K562 (cell line): ENCODE results near the gene CPEB1. TPM values are rescaled to one million over a fixed set of nuclear protein-coding genes. Genes with fewer than 3 reads are reported as not detected.

ENCODE experiments used
- BCL6 ChIP-seq: fragments of 250-450 bp; sonication (Bioruptor Pico); IDR thresholded peaks from 2 replicates; pipeline ENCODE4 v1.4.0; 2020
- CBX2 ChIP-seq: fragments of 200-600 bp; sonication (generic); IDR thresholded peaks from one replicate; pipeline ENCODE4 v1.6.1; 2012; ENCODE audit warnings: mild to moderate bottlenecking, low read length, inconsistent platforms; ENCODE audit not compliant: insufficient read depth, poor library complexity, severe bottlenecking
- NCOA1 ChIP-seq: fragments of 450-650 bp; IDR thresholded peaks from 2 replicates; pipeline ENCODE4 v1.6.1; 2016; ENCODE audit warnings: low read depth
- NFYB ChIP-seq: IDR thresholded peaks from 2 replicates; pipeline ENCODE4 v1.6.1; 2011; ENCODE audit warnings: mild to moderate bottlenecking, moderate library complexity; ENCODE audit not compliant: insufficient read length; ENCODE audit errors: extremely low read depth
- SRF ChIP-seq, 2 experiments: fragments of 250-450, 450-650 bp in 1 of 2; sonication (Bioruptor Pico) in 1 of 2; sonication (generic) in 1 of 2; formaldehyde crosslinking; IDR thresholded peaks; 2 replicates each; pipeline versions ENCODE4 v1.5.0 to v1.5.1; 2020 to 2022; ENCODE audit warnings: mild to moderate bottlenecking in 1 of 2, missing genetic modification reagents in 1 of 2
- TEAD1 ChIP-seq, 2 experiments: fragments of 450-650 bp in 1 of 2; sonication (generic) in 1 of 2; formaldehyde crosslinking; IDR thresholded peaks; 2 replicates each; pipeline versions ENCODE4 v1.4.0 to v1.8.0; 2020 to 2022; ENCODE audit warnings: mild to moderate bottlenecking in 2 of 2, missing genetic modification reagents in 1 of 2
- TSC22D4 ChIP-seq: fragments of 450-650 bp; IDR thresholded peaks from 2 replicates; pipeline ENCODE4 v1.6.1; 2016; ENCODE audit warnings: missing genetic modification characterization, missing biosample characterization, control low read depth
- ZFP1 ChIP-seq: fragments of 450-650 bp; formaldehyde crosslinking; IDR thresholded peaks from 2 replicates; pipeline ENCODE4 v1.4.0; 2020; ENCODE audit warnings: mild to moderate bottlenecking, mixed read lengths
- ZNF764 ChIP-seq: fragments of 250-450 bp; sonication (Bioruptor Pico); IDR thresholded peaks from 2 replicates; pipeline ENCODE4 v1.4.0; 2020; ENCODE audit warnings: low read depth, mild to moderate bottlenecking, moderate library complexity
- polyA plus RNA-seq, 8 experiments: library from polyadenylated mRNA; depleted of rRNA in 4 of 8; stranded (reverse) in 5 of 8; unstranded in 3 of 8; fragments of >200 nt; fragmentation: Nextera tagmentation in 2 of 8; fragmentation: Illumina TruSeq in 1 of 8; extraction: Ambion mirVana in 2 of 8; extraction: Trizol in 1 of 8; gene quantifications; 2 replicates each; pipeline versions ENCODE4 v1.2.1 to v1.2.3, GENCODE V29; 2011 to 2014; ENCODE audit warnings: inconsistent platforms in 1 of 8, missing spikeins in 1 of 8
- total RNA-seq, 7 experiments: library from RNA; depleted of rRNA in 6 of 7; stranded (reverse); fragments of >200 nt in 6 of 7; fragmentation: Illumina TruSeq in 2 of 7; extraction: Trizol in 2 of 7; gene quantifications; 2 replicates each; pipeline versions ENCODE4 v1.2.1 to v1.2.3, GENCODE V29; 2011 to 2021; ENCODE audit warnings: low replicate concordance in 1 of 7
- TF ChIP-seq, protein P1 (sequence below): sonication (generic); formaldehyde crosslinking; IDR thresholded peaks from 2 replicates; pipeline ENCODE4 v1.8.1; 2023; ENCODE audit warnings: missing genetic modification reagents, mild to moderate bottlenecking, borderline replicate concordance
- TF ChIP-seq, protein P2 (sequence below): sonication (generic); formaldehyde crosslinking; IDR thresholded peaks from 2 replicates; pipeline ENCODE4 v1.8.0; 2022; ENCODE audit warnings: mild to moderate bottlenecking, missing genetic modification reagents
- TF ChIP-seq, protein P3 (sequence below): sonication (generic); IDR thresholded peaks from 2 replicates; pipeline ENCODE4 v1.6.1; 2016
- TF ChIP-seq, protein P4 (sequence below): fragments of 450-650 bp; conservative IDR thresholded peaks from 2 replicates; pipeline ENCODE4 v1.6.1; 2016; ENCODE audit warnings: missing genetic modification characterization, low read depth, mild to moderate bottlenecking, control low read depth, missing compliant biosample characterization
- TF ChIP-seq, protein P5 (sequence below): fragments of 250-450 bp; sonication (Bioruptor Pico); IDR thresholded peaks from 2 replicates; pipeline ENCODE4 v1.9.0; 2021; ENCODE audit warnings: mild to moderate bottlenecking

CPEB1 gene
- total and polyA plus RNA-seq, 9 of the 15 experiments (the other 6 are each of a cell fraction or from before 2014, with no cell fraction given): 2.2 to 13.4 (median 9.7) TPM

DNA sequence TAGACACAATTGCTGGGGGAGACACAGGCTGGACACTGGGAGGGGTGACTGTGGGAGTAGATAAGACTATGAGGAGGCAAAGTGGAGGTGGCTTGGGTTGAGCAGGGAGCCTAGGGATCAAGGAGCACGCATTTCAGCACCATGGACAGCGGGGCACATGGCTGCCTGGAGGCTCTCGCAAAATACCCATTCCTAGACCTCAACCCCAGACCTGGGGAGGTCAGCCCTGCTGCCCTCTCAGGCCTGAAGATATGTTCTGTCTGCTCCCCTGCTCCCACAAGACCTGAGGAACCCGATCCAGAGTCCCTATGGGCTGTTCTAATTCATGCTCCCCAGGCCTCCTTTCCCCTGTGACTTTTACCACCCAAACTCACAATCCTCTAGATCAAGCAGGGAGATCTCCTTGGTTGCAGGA lies 16.0 kb upstream of the CPEB1 start (continued):
- TF ChIP-seq, protein P1, sequence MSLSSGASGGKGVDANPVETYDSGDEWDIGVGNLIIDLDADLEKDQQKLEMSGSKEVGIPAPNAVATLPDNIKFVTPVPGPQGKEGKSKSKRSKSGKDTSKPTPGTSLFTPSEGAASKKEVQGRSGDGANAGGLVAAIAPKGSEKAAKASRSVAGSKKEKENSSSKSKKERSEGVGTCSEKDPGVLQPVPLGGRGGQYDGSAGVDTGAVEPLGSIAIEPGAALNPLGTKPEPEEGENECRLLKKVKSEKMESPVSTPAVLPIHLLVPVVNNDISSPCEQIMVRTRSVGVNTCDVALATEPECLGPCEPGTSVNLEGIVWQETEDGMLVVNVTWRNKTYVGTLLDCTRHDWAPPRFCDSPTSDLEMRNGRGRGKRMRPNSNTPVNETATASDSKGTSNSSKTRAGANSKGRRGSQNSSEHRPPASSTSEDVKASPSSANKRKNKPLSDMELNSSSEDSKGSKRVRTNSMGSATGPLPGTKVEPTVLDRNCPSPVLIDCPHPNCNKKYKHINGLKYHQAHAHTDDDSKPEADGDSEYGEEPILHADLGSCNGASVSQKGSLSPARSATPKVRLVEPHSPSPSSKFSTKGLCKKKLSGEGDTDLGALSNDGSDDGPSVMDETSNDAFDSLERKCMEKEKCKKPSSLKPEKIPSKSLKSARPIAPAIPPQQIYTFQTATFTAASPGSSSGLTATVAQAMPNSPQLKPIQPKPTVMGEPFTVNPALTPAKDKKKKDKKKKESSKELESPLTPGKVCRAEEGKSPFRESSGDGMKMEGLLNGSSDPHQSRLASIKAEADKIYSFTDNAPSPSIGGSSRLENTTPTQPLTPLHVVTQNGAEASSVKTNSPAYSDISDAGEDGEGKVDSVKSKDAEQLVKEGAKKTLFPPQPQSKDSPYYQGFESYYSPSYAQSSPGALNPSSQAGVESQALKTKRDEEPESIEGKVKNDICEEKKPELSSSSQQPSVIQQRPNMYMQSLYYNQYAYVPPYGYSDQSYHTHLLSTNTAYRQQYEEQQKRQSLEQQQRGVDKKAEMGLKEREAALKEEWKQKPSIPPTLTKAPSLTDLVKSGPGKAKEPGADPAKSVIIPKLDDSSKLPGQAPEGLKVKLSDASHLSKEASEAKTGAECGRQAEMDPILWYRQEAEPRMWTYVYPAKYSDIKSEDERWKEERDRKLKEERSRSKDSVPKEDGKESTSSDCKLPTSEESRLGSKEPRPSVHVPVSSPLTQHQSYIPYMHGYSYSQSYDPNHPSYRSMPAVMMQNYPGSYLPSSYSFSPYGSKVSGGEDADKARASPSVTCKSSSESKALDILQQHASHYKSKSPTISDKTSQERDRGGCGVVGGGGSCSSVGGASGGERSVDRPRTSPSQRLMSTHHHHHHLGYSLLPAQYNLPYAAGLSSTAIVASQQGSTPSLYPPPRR (CRISPR knock-in tag): no peak
- TF ChIP-seq NCOA1 (peak; percentile 74), TEAD1 (CRISPR knock-in tag; IDR thresholded peaks at IDR 0.05) (peak; percentile 15 to 88; a peak in 2 of 4 replicates), BCL6 (CRISPR knock-in tag) (no peak), SRF (CRISPR knock-in tag; IDR thresholded peaks at IDR 0.05) (peak in 1 of 2 experiments; percentile 76; a peak in 2 of 4 replicates), ZNF764 (no peak), TSC22D4 (tag) (no peak), NFYB (no peak), CBX2 (no peak), ZFP1 (CRISPR knock-in tag) (no peak)
- TF ChIP-seq, protein P2, sequence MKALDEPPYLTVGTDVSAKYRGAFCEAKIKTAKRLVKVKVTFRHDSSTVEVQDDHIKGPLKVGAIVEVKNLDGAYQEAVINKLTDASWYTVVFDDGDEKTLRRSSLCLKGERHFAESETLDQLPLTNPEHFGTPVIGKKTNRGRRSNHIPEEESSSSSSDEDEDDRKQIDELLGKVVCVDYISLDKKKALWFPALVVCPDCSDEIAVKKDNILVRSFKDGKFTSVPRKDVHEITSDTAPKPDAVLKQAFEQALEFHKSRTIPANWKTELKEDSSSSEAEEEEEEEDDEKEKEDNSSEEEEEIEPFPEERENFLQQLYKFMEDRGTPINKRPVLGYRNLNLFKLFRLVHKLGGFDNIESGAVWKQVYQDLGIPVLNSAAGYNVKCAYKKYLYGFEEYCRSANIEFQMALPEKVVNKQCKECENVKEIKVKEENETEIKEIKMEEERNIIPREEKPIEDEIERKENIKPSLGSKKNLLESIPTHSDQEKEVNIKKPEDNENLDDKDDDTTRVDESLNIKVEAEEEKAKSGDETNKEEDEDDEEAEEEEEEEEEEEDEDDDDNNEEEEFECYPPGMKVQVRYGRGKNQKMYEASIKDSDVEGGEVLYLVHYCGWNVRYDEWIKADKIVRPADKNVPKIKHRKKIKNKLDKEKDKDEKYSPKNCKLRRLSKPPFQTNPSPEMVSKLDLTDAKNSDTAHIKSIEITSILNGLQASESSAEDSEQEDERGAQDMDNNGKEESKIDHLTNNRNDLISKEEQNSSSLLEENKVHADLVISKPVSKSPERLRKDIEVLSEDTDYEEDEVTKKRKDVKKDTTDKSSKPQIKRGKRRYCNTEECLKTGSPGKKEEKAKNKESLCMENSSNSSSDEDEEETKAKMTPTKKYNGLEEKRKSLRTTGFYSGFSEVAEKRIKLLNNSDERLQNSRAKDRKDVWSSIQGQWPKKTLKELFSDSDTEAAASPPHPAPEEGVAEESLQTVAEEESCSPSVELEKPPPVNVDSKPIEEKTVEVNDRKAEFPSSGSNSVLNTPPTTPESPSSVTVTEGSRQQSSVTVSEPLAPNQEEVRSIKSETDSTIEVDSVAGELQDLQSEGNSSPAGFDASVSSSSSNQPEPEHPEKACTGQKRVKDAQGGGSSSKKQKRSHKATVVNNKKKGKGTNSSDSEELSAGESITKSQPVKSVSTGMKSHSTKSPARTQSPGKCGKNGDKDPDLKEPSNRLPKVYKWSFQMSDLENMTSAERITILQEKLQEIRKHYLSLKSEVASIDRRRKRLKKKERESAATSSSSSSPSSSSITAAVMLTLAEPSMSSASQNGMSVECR (CRISPR knock-in tag): peak; percentile 91
- TF ChIP-seq, protein P3, sequence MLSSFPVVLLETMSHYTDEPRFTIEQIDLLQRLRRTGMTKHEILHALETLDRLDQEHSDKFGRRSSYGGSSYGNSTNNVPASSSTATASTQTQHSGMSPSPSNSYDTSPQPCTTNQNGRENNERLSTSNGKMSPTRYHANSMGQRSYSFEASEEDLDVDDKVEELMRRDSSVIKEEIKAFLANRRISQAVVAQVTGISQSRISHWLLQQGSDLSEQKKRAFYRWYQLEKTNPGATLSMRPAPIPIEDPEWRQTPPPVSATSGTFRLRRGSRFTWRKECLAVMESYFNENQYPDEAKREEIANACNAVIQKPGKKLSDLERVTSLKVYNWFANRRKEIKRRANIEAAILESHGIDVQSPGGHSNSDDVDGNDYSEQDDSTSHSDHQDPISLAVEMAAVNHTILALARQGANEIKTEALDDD: no peak
- TF ChIP-seq, protein P4, sequence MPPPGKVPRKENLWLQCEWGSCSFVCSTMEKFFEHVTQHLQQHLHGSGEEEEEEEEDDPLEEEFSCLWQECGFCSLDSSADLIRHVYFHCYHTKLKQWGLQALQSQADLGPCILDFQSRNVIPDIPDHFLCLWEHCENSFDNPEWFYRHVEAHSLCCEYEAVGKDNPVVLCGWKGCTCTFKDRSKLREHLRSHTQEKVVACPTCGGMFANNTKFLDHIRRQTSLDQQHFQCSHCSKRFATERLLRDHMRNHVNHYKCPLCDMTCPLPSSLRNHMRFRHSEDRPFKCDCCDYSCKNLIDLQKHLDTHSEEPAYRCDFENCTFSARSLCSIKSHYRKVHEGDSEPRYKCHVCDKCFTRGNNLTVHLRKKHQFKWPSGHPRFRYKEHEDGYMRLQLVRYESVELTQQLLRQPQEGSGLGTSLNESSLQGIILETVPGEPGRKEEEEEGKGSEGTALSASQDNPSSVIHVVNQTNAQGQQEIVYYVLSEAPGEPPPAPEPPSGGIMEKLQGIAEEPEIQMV (tag): no peak
- TF ChIP-seq, protein P5, sequence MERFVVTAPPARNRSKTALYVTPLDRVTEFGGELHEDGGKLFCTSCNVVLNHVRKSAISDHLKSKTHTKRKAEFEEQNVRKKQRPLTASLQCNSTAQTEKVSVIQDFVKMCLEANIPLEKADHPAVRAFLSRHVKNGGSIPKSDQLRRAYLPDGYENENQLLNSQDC (CRISPR knock-in tag): no peak
